ENCODE data around the gene NR2F1.
"Not testable (repeated sequence)": the region's sequence is repeated elsewhere in the genome, so short reads cannot be mapped to it uniquely, and the experiment has no call there.

NR2F1 gene

GRCh38 chr5:93582677-93583438, at the start of gene NR2F1:
NR2F1 (plus strand) TSS chr5:93583222; CDS start chr5:93585024, 1,802 bp downstream.
- peak; percentile 92 to 93 for DNase-seq

- no peak for DNase-seq
These were observed 37.1 kb upstream of the NR2F1 start for GRCh38 chr5:93545872-93546271.

GRCh38 chr5:93549594-93549993, 33.4 kb upstream of the NR2F1 start:
- not testable (repeated sequence) for DNase-seq

GRCh38 chr5:93557021-93557604, 25.9 kb upstream of the NR2F1 start:
- DNase-seq, result no peak

- peak in 1 of 2 experiments; percentile 55 for DNase-seq
These were observed 16.9 kb upstream of the NR2F1 start for GRCh38 chr5:93566091-93566490.

GRCh38 chr5:93567424-93567823, 15.6 kb upstream of the NR2F1 start:
- DNase-seq, result peak in 1 of 2 experiments; percentile 1

- DNase-seq, result no peak
These were observed 13.5 kb upstream of the NR2F1 start for GRCh38 chr5:93569300-93570160.

- no peak for DNase-seq
These were observed 12.5 kb upstream of the NR2F1 start for GRCh38 chr5:93570294-93571113.

- no peak for DNase-seq
These were observed 11.7 kb upstream of the NR2F1 start for GRCh38 chr5:93571114-93571949.

- no peak for DNase-seq
These were observed 10.9 kb upstream of the NR2F1 start for GRCh38 chr5:93572101-93572607.

- DNase-seq, result no peak
These were observed 10.2 kb upstream of the NR2F1 start for GRCh38 chr5:93572608-93573353.

- DNase-seq, result no peak
These were observed 9.4 kb upstream of the NR2F1 start for GRCh38 chr5:93573354-93574351.

- no peak for DNase-seq
These were observed 8.3 kb upstream of the NR2F1 start for GRCh38 chr5:93574491-93575305.

GRCh38 chr5:93575461-93576414, 7.3 kb upstream of the NR2F1 start:
- no peak for DNase-seq

- no peak for DNase-seq
These were observed 5.8 kb upstream of the NR2F1 start for GRCh38 chr5:93576994-93577853.

Data from NCI-H1930 (cell line).